NOMO-1 treated with DMSO at 0.1 percent for 48 hours (cell line): ENCODE data around the gene ZFYVE21.

Source experiments
- DNase-seq: peaks from one replicate; lab custom pipeline; 2025; ENCODE audit not compliant: unreplicated experiment; lab: John Stamatoyannopoulos, UW

ZFYVE21 gene

DNA sequence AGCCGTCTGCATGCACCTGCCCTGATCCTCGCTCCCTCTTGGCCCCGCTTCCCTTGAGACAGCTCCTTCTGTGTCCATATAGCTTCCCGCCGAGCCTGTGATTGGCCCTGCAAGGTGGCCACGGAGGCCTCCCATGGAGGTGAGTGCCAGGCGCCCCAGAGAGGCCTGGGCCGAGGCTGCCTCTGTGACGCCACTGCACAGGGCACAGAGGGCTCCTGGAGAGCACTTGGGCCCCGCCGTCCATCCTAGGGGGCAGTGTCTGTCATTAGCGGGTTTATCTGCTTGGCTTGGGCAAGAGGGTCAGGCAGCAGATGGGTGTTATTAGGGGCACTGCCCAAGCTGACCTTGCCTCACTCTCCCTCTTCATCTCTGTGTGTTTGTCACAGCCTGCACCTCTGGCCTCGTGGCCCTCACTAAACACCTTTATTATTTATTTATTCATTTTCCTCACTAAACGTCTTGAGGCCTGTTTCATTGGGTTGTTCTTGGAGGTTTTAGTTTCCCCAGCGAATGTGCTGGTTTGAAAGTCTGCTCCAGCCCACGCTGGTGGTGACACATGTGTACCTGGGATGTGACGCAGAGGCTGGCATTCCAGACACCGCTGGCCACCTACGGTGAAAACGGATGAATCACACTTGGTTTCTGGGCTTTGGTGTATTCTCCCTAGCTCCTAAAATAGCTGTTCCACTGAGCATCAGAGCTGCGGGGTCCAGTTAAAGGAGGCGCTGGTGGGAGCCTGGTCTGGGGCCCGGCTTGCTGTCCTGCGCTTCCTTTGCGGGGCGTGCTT lies 5.9 kb downstream of the ZFYVE21 start:
- no peak for DNase-seq

DNA sequence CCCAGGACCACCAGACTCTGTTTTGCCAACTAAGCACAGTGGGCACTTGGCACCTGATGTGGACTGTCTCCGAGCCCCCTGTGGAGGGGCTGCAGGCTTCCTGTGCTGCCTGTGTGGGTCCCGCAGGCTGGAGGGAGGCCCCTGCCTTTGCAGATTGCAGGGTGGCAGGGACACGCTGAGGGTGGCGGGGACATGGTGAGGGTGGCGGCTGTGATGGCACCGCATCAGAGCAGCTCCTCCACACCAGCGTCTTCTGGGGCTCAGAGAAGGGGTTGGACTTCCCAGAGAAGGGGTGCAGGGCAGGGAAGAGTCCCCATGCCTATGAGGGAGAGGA lies 8.1 kb downstream of the ZFYVE21 start:
- no peak for DNase-seq

DNA sequence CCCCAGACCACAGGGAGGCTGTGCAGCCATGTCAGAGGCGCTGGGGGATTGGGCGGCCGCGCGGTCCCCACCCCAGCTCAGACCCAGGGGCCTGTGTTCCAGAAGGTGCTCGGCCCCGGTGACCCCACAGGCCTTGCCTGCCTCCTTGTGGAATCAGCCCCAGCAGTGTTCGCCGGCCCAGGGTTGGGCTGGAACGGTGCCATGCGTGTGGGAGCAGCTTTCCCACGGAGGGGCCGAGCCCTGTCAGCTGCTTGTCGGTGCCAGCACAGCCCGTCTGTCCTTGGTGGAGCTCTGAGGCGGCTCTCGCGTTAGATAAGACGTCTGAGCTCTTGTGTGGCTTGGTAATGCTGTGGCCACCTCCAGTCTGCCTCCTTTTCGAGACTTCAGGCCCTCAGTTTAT lies 8.5 kb downstream of the ZFYVE21 start:
- no peak for DNase-seq

- DNase-seq = no peak
Measured at GRCh38 chr14:103725001-103725682, 9.5 kb downstream of the ZFYVE21 start.

- no peak for DNase-seq
Measured at GRCh38 chr14:103725739-103726395, 10.3 kb downstream of the ZFYVE21 start.

GRCh38 chr14:103726474-103726873 lies 10.9 kb downstream of the ZFYVE21 start:
- DNase-seq = no peak

DNA sequence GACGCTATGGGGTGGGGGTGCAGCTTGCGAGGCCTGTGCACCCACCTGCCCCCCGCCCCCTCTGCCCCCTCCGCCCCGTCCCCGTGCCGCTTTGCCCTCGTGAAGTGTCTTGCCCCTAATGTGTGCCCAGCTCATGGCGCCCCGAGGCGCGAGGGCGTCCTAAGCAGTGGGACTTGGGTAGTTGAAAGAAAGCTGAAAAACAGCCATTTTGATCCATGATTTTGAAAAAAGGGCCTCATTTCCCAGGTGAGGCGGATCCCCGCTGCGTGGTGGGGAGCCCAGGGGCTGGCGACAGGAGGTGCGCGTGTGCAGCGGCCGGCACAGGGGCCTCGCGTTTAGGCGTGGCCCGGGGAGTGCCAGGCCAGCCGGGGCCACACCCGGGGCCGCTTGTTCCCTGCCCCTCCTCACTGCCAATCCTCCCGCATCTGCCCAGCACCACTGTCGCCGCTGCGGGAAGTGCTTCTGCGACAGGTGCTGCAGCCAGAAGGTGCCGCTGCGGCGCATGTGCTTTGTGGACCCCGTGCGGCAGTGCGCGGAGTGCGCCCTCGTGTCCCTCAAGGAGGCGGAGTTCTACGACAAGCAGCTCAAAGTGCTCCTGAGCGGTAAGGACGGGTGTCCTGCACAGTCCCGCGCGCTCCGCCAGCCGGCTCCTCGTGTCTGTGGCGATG lies 11.8 kb downstream of the ZFYVE21 start:
- DNase-seq = no peak

GRCh38 chr14:103728141-103728540 lies 12.5 kb downstream of the ZFYVE21 start:
- no peak for DNase-seq

- no peak for DNase-seq
Measured at GRCh38 chr14:103728721-103729120, 13.1 kb downstream of the ZFYVE21 start.

GRCh38 chr14:103729496-103730448 lies 14.2 kb downstream of the ZFYVE21 start:
- DNase-seq = no peak

GRCh38 chr14:103730490-103731035 lies 15.0 kb downstream of the ZFYVE21 start:
- no peak for DNase-seq

DNA sequence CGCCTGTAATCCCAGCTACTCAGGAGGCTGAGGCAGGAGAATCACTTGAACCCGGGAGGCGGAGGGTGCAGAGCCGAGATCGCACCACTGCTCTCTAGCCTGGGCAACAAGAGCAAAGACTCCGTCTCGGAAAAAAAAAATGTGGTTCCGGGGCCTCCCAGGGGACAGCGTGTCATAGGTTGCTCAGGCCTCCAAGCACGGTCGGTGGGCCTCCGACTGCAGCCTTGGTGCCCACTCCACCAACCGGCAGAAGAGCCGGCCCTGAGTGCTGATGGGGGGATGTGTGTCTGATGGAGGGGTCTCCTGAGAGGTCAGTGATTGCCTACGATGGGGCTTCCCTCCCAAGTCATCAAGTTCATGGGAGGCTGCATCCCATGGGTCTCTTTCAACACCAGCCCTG lies 15.9 kb downstream of the ZFYVE21 start:
- DNase-seq = no peak

GRCh38 chr14:103731916-103732867 lies 16.6 kb downstream of the ZFYVE21 start:
- DNase-seq = no peak

DNA sequence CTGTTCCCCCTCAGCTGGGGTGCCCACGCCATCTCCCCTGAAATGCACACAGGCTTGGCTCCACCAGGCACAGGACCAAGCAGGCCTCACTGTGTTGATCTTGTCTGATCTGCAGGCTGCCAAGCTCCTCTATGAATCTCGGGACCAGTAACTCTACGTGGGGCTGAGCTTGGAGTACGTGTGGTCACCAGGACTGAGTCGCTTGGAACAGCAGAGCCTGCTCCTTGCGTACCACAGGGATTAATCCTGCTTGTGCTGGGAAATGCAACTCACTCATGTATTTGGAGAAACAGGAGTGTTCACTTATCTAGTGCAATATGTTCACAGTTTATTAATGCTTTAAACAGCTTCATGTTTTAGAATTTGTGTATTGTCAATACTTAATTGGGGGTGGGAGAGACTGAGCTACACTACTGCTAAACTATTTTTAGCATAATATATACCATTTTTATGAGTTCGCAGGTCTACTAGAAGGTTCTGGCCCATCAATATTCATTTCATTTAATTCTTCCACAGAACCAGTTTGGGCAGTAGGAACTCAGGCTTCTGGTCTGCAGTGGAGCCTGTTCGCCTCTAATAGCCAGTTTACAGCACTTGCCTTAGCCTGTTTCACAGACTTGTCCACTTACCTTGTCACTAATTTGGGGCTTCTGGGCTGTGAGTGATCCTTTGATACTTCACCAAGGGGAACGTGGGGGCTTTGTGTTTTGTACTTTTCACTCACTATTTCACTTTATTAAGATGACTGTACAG lies 17.4 kb downstream of the ZFYVE21 start:
- no peak for DNase-seq

DNA sequence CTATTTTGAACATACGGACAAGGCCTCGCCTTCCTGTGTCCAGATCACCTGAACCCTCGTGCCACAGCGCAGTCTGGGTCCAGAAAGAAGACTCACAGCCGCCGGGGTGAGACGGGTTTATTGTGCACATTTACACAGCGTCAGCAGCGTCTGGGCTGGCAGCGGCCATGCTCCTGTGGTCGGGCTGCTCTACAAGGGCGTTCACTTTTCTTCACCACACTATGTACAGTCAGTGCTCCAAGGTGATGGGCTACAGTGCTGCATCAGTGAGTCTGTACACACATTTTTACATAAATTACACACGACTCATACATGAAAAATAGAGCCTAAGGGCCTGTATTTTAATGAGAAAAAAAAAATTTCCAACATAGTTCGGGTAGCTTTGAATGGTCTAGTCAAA lies 18.0 kb downstream of the ZFYVE21 start:
- DNase-seq = no peak

- DNase-seq = no peak
Measured at GRCh38 chr14:103734081-103734888, 18.7 kb downstream of the ZFYVE21 start.

GRCh38 chr14:103735022-103735421 lies 19.4 kb downstream of the ZFYVE21 start:
- DNase-seq = no peak

DNA sequence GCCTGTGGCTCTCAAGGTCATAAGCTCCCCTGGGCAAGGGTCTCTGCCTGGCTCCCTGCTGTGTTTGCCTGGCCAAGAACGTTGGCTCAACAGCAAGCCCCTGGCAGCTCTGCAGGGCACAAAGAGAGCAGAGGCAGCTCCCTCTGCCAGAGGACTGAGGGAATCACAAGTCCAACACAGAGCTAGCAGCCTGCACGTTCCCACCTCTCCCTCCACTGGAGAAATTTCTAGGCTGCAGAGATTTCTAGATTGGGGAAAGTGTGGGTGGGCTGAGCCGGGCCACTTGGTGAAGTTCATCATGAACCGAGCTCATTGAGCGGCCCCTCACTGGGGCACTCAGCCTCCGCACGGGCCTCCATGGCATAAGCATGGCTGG lies 19.8 kb downstream of the ZFYVE21 start:
- DNase-seq = no peak
